GM19468 (cell line): ENCODE data around the gene RELB.

ENCODE experiments used
- ATAC-seq: cut with Tn5 transposase; IDR thresholded peaks from one replicate; pipeline ENCODE4 v1.9.1; 2021; ENCODE audit warnings: mild to moderate bottlenecking, moderate library complexity, moderate number of reproducible peaks; ENCODE audit not compliant: unreplicated experiment; ENCODE audit errors: extremely low read depth

The RELB gene

DNA sequence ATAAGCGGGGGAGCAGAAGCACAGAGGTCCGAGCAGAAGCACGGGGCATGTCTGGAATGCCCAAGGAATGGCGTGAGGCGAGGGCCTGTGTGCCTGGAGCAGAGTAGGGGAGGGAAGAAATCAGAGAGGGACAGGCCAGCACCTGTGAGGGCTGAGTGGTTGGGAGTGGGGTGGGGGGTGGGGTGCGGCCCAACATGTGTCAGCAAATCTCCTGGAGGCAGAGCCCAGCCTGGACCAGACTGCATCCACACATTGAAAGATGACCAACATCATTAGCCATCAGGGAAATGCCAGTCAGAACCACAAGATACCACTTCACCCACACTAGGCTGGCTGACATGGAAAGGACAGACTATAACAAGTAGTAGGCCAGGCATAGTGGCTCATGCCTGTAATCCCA lies 48.8 kb downstream of the RELB start:
- no peak for ATAC-seq

DNA sequence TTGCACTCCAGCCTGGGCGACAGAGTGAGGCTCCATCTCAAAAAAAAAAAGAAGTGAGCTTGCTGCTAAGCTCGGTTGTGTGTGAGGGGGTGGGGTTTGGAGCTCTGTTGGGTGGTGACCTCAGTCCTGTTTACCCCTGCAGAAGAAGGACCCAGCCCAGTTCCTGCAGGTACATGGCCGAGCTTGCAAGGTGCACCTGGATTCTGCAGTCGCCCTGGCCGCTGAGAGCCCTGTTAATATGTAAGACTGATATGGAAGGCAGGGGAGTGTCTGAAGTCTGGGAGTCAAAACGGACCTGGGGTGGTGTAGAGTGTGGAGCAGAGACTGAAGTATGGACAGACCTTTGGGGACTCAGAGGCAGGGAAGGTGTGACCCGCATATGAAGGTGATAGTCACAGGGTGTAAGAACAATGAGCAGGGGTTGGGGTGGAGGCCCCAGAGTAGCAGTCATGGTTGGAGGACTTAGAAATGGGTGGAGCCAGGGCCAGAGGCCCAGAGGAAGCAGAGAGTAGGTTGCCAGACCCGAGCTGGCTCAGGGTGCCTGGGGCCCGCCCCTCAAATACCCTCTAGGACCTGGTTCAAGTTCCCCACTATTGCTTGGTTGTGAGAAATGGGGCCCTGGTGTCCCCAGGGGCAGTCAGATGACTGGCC lies 50.8 kb downstream of the RELB start:
- no peak for ATAC-seq

DNA sequence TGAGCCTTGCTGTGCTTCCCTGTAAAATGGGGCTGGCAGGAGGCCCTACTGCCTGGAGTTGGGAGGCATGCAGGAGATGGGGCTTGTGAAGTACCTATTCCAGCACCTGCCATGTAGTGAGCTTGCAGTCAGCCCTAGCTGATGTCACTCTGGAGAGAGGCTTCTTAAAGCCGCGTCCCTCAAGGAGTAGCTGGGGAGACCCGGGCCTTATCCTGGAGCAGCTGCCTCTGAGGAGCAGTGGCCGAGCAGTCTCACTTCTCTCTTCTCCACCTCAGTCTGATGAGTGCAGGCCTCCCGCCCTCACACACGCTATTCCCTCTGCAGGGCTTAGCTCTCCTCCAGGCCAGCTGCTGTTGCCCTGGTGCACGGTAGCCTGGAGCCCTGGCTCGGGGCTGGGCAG lies 55.6 kb downstream of the RELB start:
- ATAC-seq: no peak

DNA sequence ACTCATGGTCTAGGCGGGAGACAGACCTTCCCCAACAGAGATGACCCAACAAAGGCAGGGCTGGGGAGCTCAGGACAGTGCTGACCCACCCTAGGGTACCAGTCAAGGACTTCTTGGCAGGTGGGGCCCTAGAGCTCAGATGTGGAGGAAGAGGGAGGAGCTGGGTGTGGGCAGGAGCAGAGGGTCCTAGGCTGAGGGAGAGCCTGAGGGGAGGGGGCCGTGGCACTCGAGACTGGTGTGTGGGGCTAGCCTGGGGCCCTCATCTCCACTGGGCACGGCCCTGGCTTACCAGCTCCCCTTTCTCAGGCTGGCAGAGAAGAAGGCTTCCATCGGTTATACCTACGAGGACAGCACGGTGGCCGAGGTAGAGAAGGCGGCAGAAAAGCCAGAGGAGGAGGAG lies 56.2 kb downstream of the RELB start:
- ATAC-seq: no peak

DNA sequence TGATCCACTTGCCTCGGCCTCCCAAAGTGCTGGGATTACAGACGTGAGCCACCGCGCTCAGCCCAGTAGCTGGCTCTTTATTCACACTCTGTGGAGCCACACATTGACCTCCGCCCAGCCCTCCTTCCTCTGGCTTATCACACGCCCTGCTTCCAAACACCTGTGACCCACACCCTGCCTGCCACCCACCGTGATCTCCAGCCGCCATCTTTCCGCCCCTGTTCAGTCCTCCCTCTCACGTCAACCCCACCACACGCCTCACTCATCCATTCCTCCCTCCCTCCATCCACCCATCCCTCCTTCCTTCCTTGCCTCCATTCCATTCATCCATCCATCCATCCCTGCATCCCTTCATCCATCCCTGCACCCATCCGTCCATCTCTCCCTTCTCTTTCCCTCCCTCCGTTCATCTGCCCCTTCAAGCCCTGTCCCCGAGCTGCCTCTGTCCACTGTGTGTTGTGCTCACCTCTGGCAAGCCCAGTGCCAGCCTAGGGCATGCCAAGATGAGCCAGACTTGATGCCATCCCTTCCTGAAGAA lies 57.4 kb downstream of the RELB start:
- no peak for ATAC-seq

DNA sequence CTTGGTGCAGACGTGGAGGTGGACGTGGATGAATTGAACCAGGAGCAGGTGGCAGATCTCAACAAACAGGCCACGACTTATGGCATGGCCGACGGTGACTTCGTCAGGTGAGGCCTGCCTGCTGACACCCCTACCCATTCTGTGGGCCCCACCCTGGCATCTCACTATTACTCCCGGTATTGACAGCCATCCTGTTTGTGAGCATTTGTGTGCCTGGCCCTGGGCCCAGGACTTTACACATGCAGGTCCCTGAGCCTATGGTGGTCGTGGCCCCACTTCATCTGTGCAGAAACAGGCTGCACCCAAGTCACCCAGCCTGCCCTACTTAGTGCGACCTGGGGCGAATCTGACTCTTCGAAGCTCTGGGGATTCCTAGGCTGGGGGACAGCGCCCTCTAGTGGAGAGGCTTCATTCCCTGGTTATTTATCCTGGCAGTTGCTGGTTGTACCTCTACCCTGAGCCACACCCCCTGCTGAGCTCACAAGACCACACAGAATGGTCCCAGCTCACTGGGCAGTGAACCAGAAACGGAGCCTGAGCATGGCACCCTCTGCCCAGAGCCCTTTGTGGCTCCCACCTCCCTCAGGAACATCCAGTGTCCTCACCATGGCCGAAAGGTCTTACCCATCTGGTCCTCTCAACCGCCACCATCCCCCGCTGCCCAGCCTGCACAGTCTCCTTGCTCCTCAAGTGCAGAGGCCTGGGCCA lies 58.1 kb downstream of the RELB start:
- no peak for ATAC-seq

DNA sequence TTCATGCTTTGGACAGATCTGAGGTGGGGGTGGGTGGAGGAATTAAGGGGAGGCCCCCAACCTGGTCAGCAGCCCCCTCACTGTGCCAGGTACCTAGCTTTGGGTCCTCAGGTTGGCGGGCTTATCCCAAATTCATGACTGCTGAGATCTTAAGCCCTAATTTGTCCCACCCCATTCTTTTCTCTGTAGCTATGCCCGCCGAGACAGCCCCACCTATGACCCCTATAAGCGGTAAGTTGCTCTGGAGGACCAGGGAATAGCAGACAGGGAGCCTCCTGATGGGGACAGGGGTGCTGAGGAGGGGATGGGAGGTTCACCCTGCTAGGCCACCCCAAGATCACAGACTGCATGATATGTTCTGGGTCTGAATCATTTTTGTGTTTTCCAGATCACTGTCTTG lies 60.7 kb downstream of the RELB start:
- no peak for ATAC-seq

DNA sequence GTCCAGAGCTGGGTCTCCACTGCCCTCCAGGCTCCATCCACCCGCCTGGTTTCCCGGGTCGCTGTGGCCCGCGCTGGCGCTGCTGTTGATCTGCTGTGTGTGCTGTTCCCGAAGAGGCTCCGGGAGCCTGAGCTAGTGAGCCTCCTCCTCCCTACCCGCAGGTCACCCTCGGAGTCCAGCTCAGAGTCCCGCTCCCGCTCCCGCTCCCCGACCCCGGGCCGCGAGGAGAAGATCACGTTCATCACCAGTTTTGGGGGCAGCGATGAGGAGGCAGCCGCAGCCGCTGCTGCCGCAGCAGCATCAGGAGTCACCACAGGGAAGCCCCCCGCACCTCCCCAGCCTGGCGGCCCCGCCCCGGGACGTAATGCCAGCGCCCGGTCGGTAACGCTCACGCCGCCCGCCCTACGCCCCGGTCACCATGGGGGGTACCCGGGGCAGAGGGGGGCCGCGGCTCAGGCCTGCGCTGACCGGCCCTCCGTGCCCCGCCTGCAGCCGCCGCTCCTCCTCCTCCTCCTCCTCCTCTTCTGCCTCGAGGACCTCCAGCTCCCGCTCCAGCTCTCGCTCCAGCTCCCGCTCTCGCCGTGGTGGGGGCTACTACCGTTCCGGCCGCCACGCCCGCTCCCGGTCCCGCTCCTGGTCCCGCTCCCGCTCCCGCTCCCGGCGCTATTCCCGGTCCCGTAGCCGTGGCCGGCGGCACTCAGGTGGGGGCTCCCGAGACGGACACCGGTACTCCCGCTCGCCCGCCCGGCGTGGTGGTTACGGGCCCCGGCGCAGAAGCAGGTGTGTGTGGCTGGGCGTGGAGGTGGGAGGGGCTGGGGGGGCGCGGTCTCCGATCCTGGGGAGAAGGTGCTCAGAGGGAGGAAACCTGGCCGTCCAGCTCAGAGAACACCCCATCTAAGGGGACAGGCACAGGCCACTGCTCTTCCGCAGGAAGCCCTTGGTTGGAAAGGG lies 62.9 kb downstream of the RELB start:
- no peak for ATAC-seq

DNA sequence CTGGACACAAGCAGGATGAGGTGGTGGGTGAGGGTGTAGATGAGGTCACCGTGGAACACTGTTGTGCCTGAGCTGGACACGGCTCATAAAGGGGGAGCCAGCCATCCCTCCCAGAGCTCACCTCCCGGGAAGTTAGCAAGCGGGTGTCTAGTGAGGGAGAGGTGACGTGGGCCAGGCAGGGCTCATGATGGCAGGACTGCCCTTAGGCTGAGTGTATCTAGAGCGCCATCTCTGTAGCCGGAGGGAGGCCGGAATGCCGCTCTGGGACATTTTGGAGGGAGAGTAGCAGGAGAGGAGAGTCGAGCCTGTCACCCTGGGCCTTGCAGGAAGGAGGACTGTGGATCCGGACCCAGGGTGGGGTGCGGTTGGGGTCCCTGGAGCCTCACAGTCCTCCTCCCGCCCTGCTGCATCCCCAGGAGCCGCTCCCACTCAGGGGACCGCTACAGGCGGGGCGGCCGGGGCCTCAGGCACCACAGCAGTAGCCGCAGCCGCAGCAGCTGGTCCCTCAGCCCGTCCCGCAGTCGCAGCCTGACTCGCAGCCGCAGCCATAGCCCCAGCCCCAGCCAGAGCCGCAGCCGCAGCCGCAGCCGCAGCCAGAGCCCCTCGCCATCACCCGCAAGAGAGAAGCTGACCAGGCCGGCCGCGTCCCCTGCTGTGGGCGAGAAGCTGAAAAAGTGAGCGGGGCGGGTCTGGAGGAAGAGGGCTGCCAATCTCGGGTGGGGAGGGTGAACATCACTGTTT lies 65.8 kb downstream of the RELB start:
- no peak for ATAC-seq

DNA sequence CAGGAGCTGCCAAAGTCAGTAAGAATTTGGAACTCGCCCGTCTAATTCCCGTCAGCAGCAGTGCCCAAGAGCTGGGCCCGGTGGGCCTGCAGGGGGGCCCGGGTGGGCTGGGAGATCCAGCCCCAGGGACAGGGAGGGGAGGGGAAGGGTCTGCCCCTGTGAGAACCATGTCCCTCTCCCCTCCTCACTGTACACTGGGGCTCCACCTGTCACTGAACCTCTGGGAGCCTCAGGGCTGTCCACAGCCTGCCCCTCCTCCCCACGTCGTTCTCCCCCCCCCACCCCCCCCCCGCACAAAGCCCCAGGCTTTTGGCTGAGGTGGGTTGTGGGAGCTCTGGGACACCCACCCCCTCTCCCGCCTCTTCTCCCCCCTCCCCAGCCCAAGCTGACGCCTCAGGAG lies 66.8 kb downstream of the RELB start:
- no peak for ATAC-seq

DNA sequence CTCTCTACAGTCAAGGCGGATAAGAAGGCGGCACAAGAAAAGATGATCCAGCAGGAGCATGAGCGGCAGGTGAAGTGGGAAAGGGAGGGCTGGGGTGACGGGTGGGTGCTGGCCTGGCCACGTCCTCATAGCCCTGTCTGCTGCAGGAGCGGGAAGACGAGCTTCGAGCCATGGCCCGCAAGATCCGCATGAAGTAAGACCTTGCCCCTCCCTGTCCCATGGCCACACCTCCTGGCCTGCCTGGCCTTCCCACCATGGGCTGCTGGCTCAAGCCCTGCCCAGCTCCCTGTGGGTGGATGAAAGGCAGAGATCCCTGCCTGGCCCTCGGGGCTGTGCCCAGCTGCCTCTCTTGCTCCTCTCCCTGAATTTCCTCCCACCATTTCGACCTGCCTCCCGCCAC lies 67.8 kb downstream of the RELB start:
- ATAC-seq: no peak

DNA sequence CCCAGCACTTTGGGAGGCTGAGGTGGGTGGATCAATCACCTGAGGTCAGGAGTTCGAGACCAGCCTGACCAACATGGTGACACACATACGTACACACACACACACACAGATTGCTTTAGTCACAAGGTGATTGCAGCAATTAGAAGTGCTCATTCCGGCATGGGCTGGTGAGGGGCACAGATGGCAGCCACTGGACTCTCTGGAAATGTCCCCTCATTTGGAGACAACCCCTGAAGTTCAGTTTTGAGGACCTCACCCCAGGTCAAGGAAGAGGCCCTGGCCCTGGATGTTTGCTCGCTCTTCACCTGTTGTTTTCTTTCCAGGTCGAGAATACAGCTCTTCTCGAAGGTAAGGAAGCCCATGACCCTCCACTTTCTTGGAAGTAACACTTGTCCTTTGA lies 69.0 kb downstream of the RELB start:
- no peak for ATAC-seq

DNA sequence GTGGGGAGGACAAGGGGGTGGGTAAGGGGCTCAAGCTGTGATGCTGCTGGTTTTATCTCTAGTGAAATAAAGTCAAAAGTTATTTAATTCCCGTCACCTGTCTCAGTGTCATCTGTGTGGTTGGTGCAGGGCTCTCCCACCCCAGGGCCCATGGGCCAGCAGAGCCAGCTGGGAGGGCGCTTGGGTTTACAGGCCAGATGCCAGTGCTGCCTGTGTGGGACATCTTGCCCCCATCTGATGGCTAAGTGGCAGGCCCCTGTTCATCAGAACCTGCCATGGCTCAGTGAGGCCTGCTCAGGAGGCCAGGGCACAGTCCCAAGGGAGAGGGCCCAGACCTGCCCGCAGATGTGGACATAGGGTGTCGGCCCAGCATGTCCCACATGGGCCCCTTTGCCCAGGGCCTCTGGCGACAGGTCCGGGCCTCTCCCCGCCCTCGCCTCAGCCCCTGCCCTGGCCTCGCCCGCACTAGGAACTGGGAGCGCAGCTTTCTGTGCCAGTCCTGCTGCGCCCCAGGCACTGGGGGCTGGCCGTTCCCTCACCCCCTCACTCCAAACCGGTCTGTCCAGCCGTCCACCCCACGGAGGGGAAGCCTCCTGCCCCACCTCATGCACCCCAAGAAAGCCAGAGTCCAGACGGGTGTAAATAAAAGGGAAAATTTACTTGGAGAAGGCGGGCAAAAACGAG lies 69.7 kb downstream of the RELB start:
- ATAC-seq: no peak

DNA sequence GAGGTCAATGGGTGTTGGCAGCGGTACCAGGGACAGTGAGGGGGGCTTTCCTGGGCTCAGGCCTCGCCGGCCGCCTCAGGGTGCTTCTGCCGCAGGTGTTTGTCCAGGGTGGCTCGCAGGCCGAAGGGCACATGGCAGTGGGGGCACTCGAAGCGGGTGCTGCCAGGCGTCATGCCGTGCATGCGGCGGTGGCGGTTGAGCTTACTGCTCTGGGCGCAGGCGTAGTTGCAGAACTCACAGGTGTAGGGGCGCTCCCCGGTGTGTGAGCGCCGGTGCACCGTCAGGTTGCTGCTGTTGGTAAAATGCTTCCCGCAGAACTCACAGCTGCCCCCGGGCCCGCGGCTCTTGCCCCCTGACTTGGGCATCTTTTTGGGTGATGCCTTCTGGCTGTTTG lies 70.3 kb downstream of the RELB start:
- ATAC-seq: no peak

DNA sequence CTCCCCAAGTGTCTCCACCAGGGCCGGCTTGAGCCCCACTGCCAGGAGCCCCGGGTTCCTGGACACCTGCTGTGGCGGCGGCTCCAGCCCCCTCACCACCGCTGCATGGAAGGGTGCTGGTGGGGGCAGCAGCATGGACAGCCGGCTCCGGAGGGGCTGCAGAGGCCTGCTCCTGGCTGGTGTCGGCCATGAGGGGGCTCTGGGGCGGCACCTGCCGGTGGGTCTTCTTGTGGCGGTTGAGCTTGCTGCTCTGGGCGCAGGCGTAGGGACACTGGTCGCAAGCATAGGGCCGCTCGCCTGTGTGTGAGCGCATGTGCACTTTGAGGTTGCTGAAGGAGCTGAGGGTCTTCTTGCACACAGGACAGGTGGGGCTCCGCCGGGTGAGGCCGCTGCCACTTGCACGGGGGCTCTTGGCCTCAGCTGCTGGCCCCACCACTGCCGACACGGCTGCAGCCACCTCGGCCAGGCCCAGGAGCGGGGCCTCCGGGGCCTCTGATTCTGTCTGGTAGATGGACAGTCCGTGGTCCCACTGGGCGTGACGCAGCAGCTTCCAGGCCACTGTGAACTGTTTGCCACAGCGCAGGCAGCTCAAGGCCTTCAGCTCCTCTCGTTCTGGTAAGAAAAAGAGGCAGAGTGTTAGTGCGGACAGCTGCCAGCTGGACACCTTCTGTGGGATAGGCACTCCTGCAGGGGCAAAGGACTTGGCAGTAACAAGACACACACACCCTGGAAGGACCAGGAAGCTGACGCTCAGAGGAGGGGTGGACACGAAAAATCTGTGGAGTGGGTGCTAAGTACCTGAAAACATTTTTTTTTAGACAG lies 70.9 kb downstream of the RELB start:
- no peak for ATAC-seq

DNA sequence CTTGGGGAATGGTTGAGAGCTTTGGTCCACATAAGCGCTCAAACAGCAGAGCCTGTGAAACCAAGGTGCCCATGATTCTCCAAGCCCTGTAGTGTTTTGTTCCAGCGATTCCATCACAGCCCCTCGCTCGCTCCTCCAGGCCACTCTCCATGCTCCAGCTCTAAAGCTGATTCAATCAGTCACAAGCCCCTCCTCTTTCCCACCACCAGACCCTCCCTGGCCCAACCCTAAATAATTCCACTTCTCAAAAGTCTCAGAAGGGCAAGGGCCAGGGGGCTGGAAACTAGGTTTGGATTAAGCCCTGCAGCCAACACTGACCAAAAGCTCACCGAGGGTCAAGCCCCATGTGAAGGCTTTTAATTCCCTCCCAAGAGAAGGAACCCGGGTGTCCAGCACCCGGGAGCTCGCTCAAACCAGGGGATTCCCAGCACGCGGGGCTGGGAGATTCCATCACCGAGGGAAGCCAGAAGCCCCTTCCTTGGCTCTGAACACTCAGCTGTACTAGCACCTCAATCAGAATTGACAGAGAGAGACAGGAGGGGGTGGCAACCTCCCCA lies 73.6 kb downstream of the RELB start:
- no peak for ATAC-seq

DNA sequence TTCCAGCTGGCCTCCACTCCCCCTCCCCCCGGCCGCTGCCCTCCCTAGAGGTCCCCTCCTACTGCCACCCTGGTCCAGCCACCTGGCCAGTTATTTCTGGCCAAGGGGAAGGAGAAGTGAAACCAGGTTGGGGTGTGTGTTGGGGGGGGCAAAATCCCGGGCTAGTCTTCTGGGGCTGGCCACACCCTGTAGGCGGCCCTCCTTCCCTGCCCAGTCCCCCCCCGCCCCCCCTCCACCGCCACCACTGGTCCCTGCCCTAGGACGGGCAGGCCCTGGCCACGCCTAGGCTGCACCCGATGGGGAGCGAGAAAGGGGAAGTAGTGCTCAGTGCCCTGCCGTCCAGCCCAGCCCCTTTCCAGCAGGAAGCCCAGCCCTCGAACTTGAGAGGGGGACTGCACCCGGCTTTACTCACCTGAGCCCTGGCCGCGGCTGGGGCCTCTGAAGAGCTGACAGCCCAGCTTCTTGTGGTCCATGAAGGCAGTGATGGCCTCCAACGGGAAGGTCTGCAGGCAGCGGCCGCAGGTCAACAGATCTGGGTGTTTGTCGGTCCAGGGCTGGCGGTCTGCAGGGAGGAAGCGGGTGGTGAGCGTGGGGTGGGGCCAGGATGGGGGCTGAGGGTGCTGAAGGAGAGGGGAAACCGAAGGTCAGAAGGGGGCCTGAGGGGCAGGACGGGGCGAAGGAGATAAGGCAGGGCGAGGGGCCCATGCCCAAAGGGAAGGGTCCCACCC lies 74.2 kb downstream of the RELB start:
- peak; percentile 26 for ATAC-seq
